ENCODE data around the gene DGKZ.
A peak's percentile ranks its signal among the peaks of the same experiment; 100 is the strongest.

Gene DGKZ

GRCh38 chr11:46374815-46375214 is 27.6 kb downstream of the DGKZ start:
- TF ChIP-seq ZFX (IDR thresholded peaks at IDR 0.05; ENCODE audit: borderline replicate concordance) = no peak
- no peak for TF ChIP-seq CTCF (IDR thresholded peaks at IDR 0.05)
- H3K27ac ChIP-seq = no peak overlapping the region

GRCh38 chr11:46375392-46376101 is 28.3 kb downstream of the DGKZ start:
- TF ChIP-seq ZFX (IDR thresholded peaks at IDR 0.05; ENCODE audit: borderline replicate concordance) = no peak
- TF ChIP-seq CTCF (IDR thresholded peaks at IDR 0.05) = no peak

GRCh38 chr11:46376258-46377050 is 29.2 kb downstream of the DGKZ start:
- no peak for TF ChIP-seq CTCF (IDR thresholded peaks at IDR 0.05)
- TF ChIP-seq ZFX (IDR thresholded peaks at IDR 0.05; ENCODE audit: borderline replicate concordance) = no peak
- no peak overlapping the region for H3K27ac ChIP-seq

More at GRCh38 chr11:46375392-46376101, 28.3 kb downstream of the DGKZ start:
- H3K27ac ChIP-seq = no peak overlapping the region

- TF ChIP-seq CTCF (IDR thresholded peaks at IDR 0.05) = no peak
- TF ChIP-seq ZFX (IDR thresholded peaks at IDR 0.05; ENCODE audit: borderline replicate concordance) = no peak
- no peak overlapping the region for H3K27ac ChIP-seq
Observed at GRCh38 chr11:46377290-46377689, 30.0 kb downstream of the DGKZ start.

GRCh38 chr11:46377831-46378230 is 30.6 kb downstream of the DGKZ start:
- peak overlapping the region; percentile 95; the same call in 1 of the 2 replicates for H3K27ac ChIP-seq
- no peak for TF ChIP-seq CTCF (IDR thresholded peaks at IDR 0.05)
- no peak for TF ChIP-seq ZFX (IDR thresholded peaks at IDR 0.05; ENCODE audit: borderline replicate concordance)

GRCh38 chr11:46378296-46378695 is 31.0 kb downstream of the DGKZ start:
- peak overlapping the region; percentile 95 for H3K27ac ChIP-seq
- TF ChIP-seq CTCF (IDR thresholded peaks at IDR 0.05) (no peak), ZFX (IDR thresholded peaks at IDR 0.05; ENCODE audit: borderline replicate concordance) (no peak)

All from 22Rv1 (cell line).